Measurements from ENCODE around the gene CCDC14.
"Not testable (repeated sequence)": the region's sequence is repeated elsewhere in the genome, so short reads cannot be mapped to it uniquely, and the experiment has no call there.

CCDC14 gene

GRCh38 chr3:123984957-123985356 lies 23.9 kb upstream of the CCDC14 start:
- no peak for DNase-seq (ENCODE audit: insufficient read length, low spot score)
- TF ChIP-seq POLR2AphosphoS5 (IDR thresholded peaks at IDR 0.05; ENCODE audit: low read depth, low read length) = no peak
- TF ChIP-seq POU2F2 (IDR thresholded peaks at IDR 0.05; ENCODE audit: low read depth, low read length) = no peak
- TF ChIP-seq TAF1 (IDR thresholded peaks at IDR 0.05; ENCODE audit: low read depth, low read length) = no peak
- no peak for TF ChIP-seq POLR2A (IDR thresholded peaks at IDR 0.05; ENCODE audit: low read depth, low read length)
- TF ChIP-seq PAX5 (IDR thresholded peaks at IDR 0.05; ENCODE audit: insufficient read depth, low read length, severe bottlenecking) = no peak
- no peak for FAIRE-seq

- no peak for FAIRE-seq
- TF ChIP-seq POLR2A (IDR thresholded peaks at IDR 0.05; ENCODE audit: low read depth, low read length) (no peak), POU2F2 (IDR thresholded peaks at IDR 0.05; ENCODE audit: low read depth, low read length) (no peak), PAX5 (IDR thresholded peaks at IDR 0.05; ENCODE audit: insufficient read depth, low read length, severe bottlenecking) (no peak), TAF1 (IDR thresholded peaks at IDR 0.05; ENCODE audit: low read depth, low read length) (no peak), SPI1 (IDR thresholded peaks at IDR 0.05; ENCODE audit: low read depth, low read length) (no peak), POLR2AphosphoS5 (IDR thresholded peaks at IDR 0.05; ENCODE audit: low read depth, low read length) (no peak)
Measured at GRCh38 chr3:123984350-123984749, 23.3 kb upstream of the CCDC14 start.

GRCh38 chr3:123981317-123981716 lies 20.3 kb upstream of the CCDC14 start:
- not testable (repeated sequence) for DNase-seq (ENCODE audit: insufficient read length, low spot score); FAIRE-seq

More at GRCh38 chr3:123984350-123984749, 23.3 kb upstream of the CCDC14 start:
- DNase-seq (ENCODE audit: insufficient read length, low spot score) = no peak

GRCh38 chr3:123980539-123980938 lies 19.5 kb upstream of the CCDC14 start:
- no peak for TF ChIP-seq SPI1 (IDR thresholded peaks at IDR 0.05; ENCODE audit: low read depth, low read length)
- no peak for TF ChIP-seq PAX5 (IDR thresholded peaks at IDR 0.05; ENCODE audit: insufficient read depth, low read length, severe bottlenecking)
- TF ChIP-seq POLR2AphosphoS5 (IDR thresholded peaks at IDR 0.05; ENCODE audit: low read depth, low read length) = no peak
- no peak for TF ChIP-seq POLR2A (IDR thresholded peaks at IDR 0.05; ENCODE audit: low read depth, low read length)
- no peak for TF ChIP-seq POU2F2 (IDR thresholded peaks at IDR 0.05; ENCODE audit: low read depth, low read length)
- TF ChIP-seq TAF1 (IDR thresholded peaks at IDR 0.05; ENCODE audit: low read depth, low read length) = no peak
- DNase-seq (ENCODE audit: insufficient read length, low spot score) = no peak
- FAIRE-seq = no peak

GRCh38 chr3:123979525-123980501 lies 18.8 kb upstream of the CCDC14 start:
- not testable (repeated sequence) for DNase-seq (ENCODE audit: insufficient read length, low spot score)
- FAIRE-seq = peak; percentile 88

GRCh38 chr3:123976904-123977303 lies 15.9 kb upstream of the CCDC14 start:
- FAIRE-seq; DNase-seq (ENCODE audit: insufficient read length, low spot score): not testable (repeated sequence)

- not testable (repeated sequence) for DNase-seq (ENCODE audit: insufficient read length, low spot score); FAIRE-seq
Measured at GRCh38 chr3:123976181-123976898, 15.3 kb upstream of the CCDC14 start.

GRCh38 chr3:123975030-123975429 lies 14.0 kb upstream of the CCDC14 start:
- not testable (repeated sequence) for DNase-seq (ENCODE audit: insufficient read length, low spot score); FAIRE-seq

GRCh38 chr3:123971406-123971805 lies 10.4 kb upstream of the CCDC14 start:
- FAIRE-seq = no peak
- DNase-seq (ENCODE audit: insufficient read length, low spot score) = no peak
- TF ChIP-seq POLR2A (IDR thresholded peaks at IDR 0.05; ENCODE audit: low read depth, low read length) (no peak), SPI1 (IDR thresholded peaks at IDR 0.05; ENCODE audit: low read depth, low read length) (no peak), TAF1 (IDR thresholded peaks at IDR 0.05; ENCODE audit: low read depth, low read length) (no peak), POU2F2 (IDR thresholded peaks at IDR 0.05; ENCODE audit: low read depth, low read length) (no peak), PAX5 (IDR thresholded peaks at IDR 0.05; ENCODE audit: insufficient read depth, low read length, severe bottlenecking) (no peak), POLR2AphosphoS5 (IDR thresholded peaks at IDR 0.05; ENCODE audit: low read depth, low read length) (no peak)

GRCh38 chr3:123967260-123967659 lies 6.2 kb upstream of the CCDC14 start:
- not testable (repeated sequence) for DNase-seq (ENCODE audit: insufficient read length, low spot score); FAIRE-seq

- peak; percentile 76 for FAIRE-seq
- not testable (repeated sequence) for DNase-seq (ENCODE audit: insufficient read length, low spot score)
Measured at GRCh38 chr3:123966799-123967198, 5.8 kb upstream of the CCDC14 start.

- not testable (repeated sequence) for FAIRE-seq
Measured at GRCh38 chr3:123964793-123965192, 3.8 kb upstream of the CCDC14 start.

More at GRCh38 chr3:123964793-123965192, 3.8 kb upstream of the CCDC14 start:
- not testable (repeated sequence) for DNase-seq (ENCODE audit: insufficient read length, low spot score)

Measured in GM12891 (cell line).